Stimulated activated memory B cell treated with anti-CD40 and anti-IgM and Interleukin-4, amounts not matched to agents 10 μg/mL and 1 μg/mL and 100 μg/mL, for 72 hours (primary cell): Measurements from ENCODE around the gene KRT76.

Experiments
- ATAC-seq: fragments of 150-1000 bp; cut with Tn5 transposase; 2 replicates; pipeline ENCODE4 v1.10.0; 2021
- H3K27ac Mint-ChIP-seq: one replicate; pipeline ENCODE4 v1.8.0; 2022; ENCODE audit warnings: mild to moderate bottlenecking, mixed read lengths
- H3K27me3 Mint-ChIP-seq: one replicate; pipeline ENCODE4 v1.8.0; 2022; ENCODE audit warnings: mixed read lengths
- H3K36me3 Mint-ChIP-seq: one replicate; pipeline ENCODE4 v1.8.0; 2022; ENCODE audit warnings: mixed read lengths
- H3K4me1 Mint-ChIP-seq: one replicate; pipeline ENCODE4 v1.8.0; 2022; ENCODE audit warnings: mixed read lengths
- H3K4me3 Mint-ChIP-seq: one replicate; pipeline ENCODE4 v1.8.0; 2022; ENCODE audit warnings: mild to moderate bottlenecking, moderate library complexity, mixed read lengths
- H3K9me3 Mint-ChIP-seq: one replicate; pipeline ENCODE4 v1.8.0; 2022; ENCODE audit warnings: mixed read lengths

The KRT76 gene

DNA sequence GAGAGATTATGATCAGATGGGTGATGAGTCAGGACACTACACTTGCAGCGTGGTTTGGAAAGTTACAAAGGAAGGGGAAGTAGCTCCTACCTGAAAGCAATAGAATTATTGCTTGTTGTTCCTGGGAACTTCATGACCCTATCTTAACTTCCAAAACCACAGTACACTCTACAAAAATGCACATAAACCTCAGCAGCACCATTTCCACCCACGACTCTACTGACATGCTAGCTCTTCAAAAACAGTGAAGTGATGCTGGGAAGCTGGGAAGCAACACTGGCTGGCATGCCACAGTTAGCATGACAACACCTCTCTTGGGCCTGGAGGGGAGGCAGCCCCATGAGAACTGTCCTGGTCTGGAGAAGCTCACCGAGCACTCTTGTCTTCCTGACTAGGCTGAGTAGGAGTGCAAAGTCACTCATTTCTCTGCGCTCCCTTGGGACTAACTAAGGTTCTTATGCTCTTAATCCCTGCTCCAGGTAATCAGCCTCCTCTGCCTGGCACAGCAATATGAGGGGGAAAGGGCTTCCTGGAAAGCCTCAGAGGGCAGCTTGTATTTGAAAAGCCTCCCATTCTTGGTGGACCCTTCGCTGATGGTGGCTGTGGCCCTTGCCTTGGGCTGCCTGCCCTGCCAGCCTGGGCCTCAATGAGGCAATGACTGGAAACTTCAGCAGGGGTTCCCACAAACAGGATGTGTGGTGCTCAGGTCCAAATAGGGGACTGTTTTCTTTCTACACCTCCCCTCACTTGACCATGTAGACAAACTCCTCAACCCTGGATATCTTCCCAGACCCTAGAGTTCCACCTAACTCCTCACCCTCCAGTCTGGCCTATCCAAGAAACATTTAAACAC is 17.6 kb upstream of the KRT76 start:
- Mint-ChIP-seq H3K4me3 (no peak overlapping the region), H3K9me3 (no peaks in the 10 kb centered on the region), H3K27ac (no peak overlapping the region), H3K36me3 (no peaks in the 10 kb centered on the region), H3K27me3 (peaks cover 44% of the 10 kb centered on the region), H3K4me1 (peaks cover 8% of the 10 kb centered on the region)
- peak; percentile 18 for ATAC-seq

DNA sequence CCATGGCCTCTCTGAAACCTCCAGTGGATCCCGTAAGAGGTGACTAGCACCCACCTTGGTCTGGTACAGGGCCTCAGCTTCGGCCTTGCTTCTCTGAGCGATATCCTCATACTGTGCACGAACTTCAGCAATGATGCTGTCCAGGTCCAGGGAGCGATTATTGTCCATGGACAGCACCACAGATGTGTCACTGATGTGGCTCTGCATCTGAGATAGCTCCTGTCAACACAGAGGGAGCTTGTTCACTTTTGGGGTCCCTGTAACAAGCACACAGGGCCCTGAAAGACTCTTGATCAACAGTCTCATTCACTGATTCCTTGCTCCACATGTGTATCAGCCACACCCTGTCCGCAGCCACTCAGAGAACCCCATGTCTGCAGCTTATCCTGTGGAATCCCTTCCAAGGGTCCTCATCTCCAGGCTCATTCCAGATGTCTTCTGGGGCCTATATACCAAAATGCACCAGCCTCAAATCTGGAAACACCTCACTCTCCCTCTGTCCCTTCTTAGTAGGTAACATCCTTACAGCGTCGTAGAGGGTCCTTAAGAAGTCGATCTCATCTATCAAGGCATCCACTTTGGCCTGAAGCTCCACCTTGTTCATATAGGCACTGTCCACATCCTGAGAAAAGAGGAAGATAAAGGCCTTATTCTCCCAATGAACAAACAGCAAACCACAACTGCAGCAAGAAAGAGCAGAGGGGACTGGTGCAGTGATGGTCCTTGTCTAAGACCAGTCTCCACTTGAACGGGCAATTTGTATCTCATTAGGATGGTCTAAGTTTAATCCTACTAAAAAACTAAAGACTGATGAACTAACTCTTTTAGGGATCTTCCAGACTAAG is 15.3 kb upstream of the KRT76 start:
- Mint-ChIP-seq H3K27me3 (peaks cover 60% of the 10 kb centered on the region), H3K4me1 (peaks cover 8% of the 10 kb centered on the region), H3K9me3 (no peaks in the 10 kb centered on the region), H3K27ac (no peak overlapping the region), H3K36me3 (no peaks in the 10 kb centered on the region), H3K4me3 (no peak overlapping the region)
- ATAC-seq, result no peak

- Mint-ChIP-seq H3K9me3 (no peaks in the 10 kb centered on the region), H3K4me3 (no peak overlapping the region), H3K27me3 (peaks cover 60% of the 10 kb centered on the region), H3K36me3 (no peaks in the 10 kb centered on the region), H3K4me1 (peaks cover 8% of the 10 kb centered on the region), H3K27ac (no peak overlapping the region)
- ATAC-seq, result no peak
These were observed 14.4 kb upstream of the KRT76 start for GRCh38 chr12:52791271-52792184.

- Mint-ChIP-seq H3K36me3 (no peaks in the 10 kb centered on the region), H3K4me3 (no peak overlapping the region), H3K9me3 (peaks cover 2% of the 10 kb centered on the region), H3K4me1 (peaks cover 8% of the 10 kb centered on the region), H3K27ac (no peak overlapping the region), H3K27me3 (peaks cover 54% of the 10 kb centered on the region)
- ATAC-seq, result no peak
These were observed 13.5 kb upstream of the KRT76 start for GRCh38 chr12:52790427-52791270.

DNA sequence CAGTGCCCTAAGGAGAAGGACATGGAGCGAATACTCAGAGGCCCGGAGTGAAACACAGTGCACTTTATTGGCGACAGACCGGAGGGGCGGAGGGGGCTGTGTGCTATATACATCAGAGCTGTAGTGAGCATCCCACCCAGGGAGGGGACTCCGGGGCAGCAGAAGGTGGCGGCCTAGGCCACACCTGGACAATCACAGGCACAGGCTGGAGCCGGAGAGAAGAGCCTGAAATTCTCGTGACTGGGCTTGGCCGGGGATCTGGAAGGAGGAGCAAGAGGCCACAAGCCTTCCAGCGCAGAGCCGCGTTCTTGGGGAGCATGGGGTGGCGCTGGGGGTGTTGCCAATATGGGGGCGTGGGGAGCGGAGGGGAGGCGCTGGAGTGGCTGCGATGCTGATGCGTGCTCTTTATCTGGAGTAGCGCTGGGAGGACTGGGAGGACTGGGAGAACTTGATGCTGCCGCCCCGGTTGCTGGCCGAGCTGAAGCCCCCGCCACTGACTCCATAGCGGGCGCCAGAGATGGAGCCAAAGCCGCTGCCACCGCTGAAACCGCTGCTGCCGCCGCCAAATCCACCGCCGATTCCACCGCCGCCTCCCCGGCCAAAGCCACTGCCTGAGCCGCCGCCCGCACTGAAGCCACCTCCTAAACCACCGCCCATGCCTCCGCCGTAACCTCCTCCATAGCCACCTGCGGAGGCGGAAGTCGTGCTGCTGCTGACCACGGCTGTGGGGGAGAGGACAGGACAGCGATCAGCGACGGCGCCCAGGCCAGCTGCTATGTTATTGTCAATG is 12.7 kb upstream of the KRT76 start:
- Mint-ChIP-seq H3K4me3 (no peak overlapping the region), H3K27ac (no peak overlapping the region), H3K4me1 (peaks cover 8% of the 10 kb centered on the region), H3K9me3 (peaks cover 3% of the 10 kb centered on the region), H3K27me3 (peaks cover 46% of the 10 kb centered on the region), H3K36me3 (no peaks in the 10 kb centered on the region)
- no peak for ATAC-seq

GRCh38 chr12:52788876-52789636 is 11.9 kb upstream of the KRT76 start:
- ATAC-seq, result no peak
- H3K4me3 Mint-ChIP-seq, result no peak overlapping the region
- H3K27me3 Mint-ChIP-seq, result peaks cover 42% of the 10 kb centered on the region
- no peaks in the 10 kb centered on the region for H3K36me3 Mint-ChIP-seq
- peaks cover 3% of the 10 kb centered on the region for H3K9me3 Mint-ChIP-seq
- no peak overlapping the region for H3K27ac Mint-ChIP-seq
- peaks cover 8% of the 10 kb centered on the region for H3K4me1 Mint-ChIP-seq

DNA sequence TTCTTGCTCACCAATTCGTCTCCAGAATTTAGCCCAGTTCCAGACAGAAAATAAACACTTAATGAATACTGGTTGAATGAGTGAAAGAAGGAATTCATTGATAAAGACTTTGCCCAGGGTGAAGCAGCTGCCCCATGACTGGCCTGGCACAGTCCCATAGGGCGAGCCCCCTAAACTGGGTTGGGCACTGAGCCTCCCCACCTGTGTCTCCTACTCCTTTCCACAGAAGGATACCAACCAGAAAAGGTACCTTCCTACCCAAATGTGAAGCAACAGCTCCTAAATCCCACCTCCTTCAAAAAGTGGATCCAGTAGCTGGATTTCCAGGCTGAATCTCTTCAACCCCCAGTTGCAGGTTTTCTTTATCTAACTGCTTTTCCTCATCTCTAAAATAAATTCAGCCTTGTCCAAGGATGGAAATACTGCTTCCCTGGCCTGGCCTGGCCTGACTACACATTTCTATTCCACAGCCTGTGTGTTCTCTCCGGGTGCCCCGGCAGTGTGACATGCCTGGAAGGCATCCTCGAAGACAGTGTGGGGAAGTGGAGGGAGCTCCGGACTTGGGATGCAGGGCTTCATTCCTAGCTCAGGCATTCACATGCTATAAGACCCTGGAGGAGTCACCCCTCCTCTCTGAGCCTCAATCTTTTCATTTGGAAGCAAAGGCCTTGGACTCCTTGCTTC is 11.2 kb upstream of the KRT76 start:
- H3K27me3 Mint-ChIP-seq, result peaks cover 41% of the 10 kb centered on the region
- no peak overlapping the region for H3K27ac Mint-ChIP-seq
- no peak for ATAC-seq

DNA sequence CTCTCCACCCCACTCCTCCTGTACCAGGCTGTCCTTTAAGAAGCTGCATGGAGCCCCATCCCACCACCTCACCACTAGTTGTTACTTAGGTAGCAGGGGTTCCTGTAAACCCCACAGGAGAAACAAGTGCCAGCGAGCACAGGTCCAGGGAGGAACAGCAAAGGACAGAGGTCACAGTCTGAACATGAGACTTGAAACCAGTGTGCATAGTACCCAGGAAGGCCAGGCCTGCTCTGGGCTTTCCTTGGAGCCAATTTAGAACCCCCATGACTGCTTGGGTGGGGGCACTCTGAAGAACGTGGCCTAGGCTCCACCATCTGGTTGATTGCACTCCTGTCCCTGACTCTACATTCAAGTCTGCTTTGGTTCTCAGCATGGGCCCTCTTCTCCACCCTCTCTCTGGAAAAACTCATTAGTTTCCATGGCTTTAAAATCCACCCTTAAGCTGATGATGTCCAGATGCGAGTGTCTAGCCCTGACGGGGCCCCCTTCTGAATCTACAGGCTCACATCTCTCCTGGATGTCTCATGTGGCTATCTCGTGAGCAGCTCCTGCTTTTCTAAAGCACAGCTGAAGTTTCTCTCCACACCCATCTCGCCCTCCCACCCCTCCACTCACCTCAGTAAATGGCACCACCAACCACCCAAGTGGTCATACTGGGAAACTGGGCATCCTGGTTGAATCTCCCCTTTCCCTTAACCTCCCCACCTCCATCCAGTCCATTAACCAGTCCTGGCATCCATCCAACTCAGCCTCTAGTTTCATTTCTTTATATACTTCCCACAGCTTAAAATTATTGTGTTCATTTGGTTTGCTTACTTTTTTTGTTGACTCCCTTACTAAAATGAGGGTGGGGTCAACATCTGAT is 10.4 kb upstream of the KRT76 start:
- Mint-ChIP-seq H3K9me3 (peaks cover 3% of the 10 kb centered on the region), H3K36me3 (no peaks in the 10 kb centered on the region), H3K4me1 (peaks cover 8% of the 10 kb centered on the region), H3K27ac (no peak overlapping the region), H3K27me3 (peaks cover 40% of the 10 kb centered on the region), H3K4me3 (no peak overlapping the region)
- ATAC-seq, result no peak

More for the DNA sequence above, 11.2 kb upstream of the KRT76 start:
- H3K4me3 Mint-ChIP-seq, result no peak overlapping the region
- peaks cover 3% of the 10 kb centered on the region for H3K9me3 Mint-ChIP-seq
- peaks cover 8% of the 10 kb centered on the region for H3K4me1 Mint-ChIP-seq
- no peaks in the 10 kb centered on the region for H3K36me3 Mint-ChIP-seq

- H3K36me3 Mint-ChIP-seq, result no peaks in the 10 kb centered on the region
- H3K27me3 Mint-ChIP-seq, result peaks cover 31% of the 10 kb centered on the region
- H3K27ac Mint-ChIP-seq, result no peak overlapping the region
- no peak overlapping the region for H3K4me3 Mint-ChIP-seq
- H3K4me1 Mint-ChIP-seq, result no peaks in the 10 kb centered on the region
- ATAC-seq, result no peak
- peaks cover 3% of the 10 kb centered on the region for H3K9me3 Mint-ChIP-seq
These were observed 7.8 kb upstream of the KRT76 start for GRCh38 chr12:52784909-52785308.

DNA sequence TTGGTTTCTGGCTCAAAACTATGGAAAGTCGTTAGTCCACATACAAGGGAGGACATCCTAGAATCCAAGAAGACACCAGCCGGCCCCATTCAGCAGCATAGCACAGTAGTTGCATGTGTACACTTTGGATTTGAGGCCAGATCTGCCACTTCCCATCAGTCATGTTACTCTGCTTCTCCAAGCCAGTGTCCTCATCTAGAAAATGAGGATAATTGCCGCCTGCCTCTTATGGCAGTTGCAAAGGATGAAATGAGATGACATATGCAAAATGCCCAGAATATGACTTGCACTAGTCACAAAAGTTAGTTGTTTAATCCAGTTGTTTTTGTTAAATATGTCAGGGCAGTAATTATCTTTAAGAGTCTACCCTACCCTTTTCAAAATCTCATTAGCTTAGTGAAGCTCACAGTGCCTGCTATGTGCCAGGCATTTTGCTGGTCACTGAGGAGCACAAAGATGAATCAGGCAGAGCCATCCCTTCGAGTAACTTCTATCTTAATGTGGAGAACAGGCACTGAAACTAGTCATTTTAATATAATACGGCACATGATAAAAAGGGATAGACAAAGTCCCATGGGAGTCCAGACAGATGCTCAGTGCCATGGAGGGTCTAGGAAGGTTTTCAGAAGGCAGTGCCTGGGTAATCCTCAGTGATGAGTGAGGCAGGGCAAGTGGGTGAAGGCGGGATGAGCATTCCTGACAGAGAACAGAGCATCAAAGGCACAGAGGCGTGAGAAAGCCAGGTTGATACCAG is 6.6 kb upstream of the KRT76 start:
- Mint-ChIP-seq H3K4me3 (no peak overlapping the region), H3K9me3 (peaks cover 3% of the 10 kb centered on the region), H3K4me1 (no peaks in the 10 kb centered on the region), H3K27ac (no peak overlapping the region), H3K27me3 (peaks cover 26% of the 10 kb centered on the region), H3K36me3 (no peaks in the 10 kb centered on the region)
- no peak for ATAC-seq

- Mint-ChIP-seq H3K4me3 (no peak overlapping the region), H3K36me3 (no peaks in the 10 kb centered on the region), H3K4me1 (no peaks in the 10 kb centered on the region), H3K9me3 (peaks cover 3% of the 10 kb centered on the region), H3K27ac (no peak overlapping the region), H3K27me3 (peaks cover 23% of the 10 kb centered on the region)
- no peak for ATAC-seq
These were observed 5.4 kb upstream of the KRT76 start for GRCh38 chr12:52782502-52782901.
